ENCODE measurements around the gene SPRR5.

The SPRR5 gene

DNA sequence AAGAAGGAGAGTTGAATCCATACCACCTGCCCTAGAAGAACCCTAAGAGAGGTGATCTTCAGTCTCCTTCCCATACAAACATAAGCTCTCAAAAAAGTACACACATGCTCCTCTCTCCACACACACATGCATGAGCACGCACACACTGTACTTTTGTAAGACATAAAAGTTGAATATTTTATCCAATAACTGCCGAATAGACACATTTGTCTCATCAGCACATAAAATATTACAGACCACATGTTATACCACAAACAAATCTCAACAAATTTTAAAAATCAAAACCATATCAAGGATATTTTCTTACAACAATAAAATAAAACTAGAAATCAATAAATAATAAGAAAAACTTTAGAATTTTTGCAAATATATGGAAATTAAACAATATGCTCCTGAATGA, 39.6 kb downstream of the SPRR5 start:
- DNase-seq: no peak

DNA sequence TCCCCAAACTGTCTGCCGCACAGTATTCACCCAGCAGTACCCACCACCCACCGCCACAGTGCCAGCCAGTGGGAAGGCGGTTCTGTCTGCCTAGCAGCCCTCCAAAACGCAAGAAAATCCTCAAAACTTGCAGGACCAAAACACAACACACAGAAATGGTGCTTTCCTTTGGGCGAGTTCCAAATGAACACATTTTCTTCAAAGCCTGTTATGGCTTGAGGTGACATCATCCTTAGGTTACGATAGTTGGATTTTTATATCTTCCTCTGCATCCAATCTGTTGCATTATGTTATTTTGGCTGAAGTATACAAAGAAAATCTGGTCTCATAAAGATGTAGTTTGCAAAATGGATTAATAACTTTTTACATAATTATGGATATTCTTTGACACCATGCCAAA, 46.2 kb downstream of the SPRR5 start:
- no peak for DNase-seq

GRCh38 chr1:152995842-152996241, 48.8 kb downstream of the SPRR5 start:
- DNase-seq: no peak

DNA sequence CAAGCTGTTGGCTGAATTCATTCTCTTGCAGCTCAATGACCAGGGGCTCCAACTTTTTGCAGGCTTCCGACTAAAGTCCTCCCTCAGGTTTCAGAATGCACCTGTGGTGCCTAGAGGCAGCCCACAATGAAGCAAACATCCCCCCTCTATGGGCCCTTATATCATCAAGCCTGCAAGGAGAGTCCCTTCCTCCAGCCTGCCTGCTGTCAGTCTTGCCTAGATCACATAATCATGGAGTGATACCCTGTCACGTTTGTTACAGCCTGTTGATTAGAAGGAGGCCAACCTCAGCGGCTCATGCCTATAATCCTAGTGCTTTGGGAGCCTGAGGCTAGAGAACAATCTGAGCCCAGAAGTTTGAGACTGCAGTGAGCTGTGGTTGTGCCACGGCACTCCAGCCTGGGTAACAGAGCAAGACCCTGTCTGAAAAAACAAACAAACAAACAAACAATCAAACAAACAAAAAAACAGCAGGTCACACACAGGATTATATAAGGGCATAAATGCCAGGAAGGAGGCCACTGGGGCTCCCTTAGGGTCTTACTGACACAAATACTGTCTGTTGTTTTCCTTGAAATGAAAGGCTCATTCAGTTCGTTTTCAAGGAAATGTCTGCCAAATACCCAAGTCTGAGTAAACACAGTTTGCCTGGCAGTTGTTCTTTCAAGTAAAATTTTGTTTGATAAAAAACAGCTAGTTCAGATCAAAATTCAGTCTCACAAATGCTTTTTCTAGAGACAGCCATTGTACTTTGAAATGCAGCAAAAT, 49.8 kb downstream of the SPRR5 start:
- DNase-seq: no peak

DNA sequence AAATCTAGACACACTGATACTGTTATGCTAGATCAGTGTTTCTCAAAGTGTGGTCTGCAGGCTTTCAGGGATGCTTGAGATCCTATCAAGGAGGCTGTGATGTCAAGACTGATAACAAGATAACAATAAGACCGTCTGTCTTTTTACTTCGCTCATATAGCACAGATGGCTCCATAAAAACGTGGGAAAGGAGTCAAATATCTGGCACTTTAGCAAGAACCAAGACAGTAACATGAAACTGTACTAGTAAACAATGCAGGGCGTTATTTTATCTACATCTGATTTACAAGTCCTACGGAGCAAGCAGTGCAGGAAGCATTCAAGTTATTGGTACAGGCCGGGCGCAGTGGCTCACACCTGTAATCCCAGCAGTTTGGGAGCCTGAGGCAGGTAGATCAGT, 50.9 kb downstream of the SPRR5 start:
- no peak for DNase-seq

GRCh38 chr1:152998476-152998875, 51.5 kb downstream of the SPRR5 start:
- DNase-seq: no peak

Data from CD4-positive, alpha-beta T cell treated with Interleukin-21 for 1 hour (primary cell).